Esophagus muscularis mucosa (tissue), 3 donors: ENCODE measurements around the gene MAGI2.

Experiments
- CTCF ChIP-seq, 3 experiments: fragments of 200-600 bp in 2 of 3; fragments of 450-650 bp in 1 of 3; sonication (generic) in 2 of 3; IDR thresholded peaks; one replicate each; pipeline ENCODE4 v1.5.1; 2017 to 2019; ENCODE audit warnings: antibody characterized with exemption in 3 of 3, mild to moderate bottlenecking in 2 of 3, moderate library complexity in 1 of 3
- POLR2A ChIP-seq: fragments of 450-650 bp; IDR thresholded peaks from one replicate; pipeline ENCODE4 v1.6.1; 2017; ENCODE audit warnings: antibody characterized with exemption, moderate library complexity, mild to moderate bottlenecking, low read depth
- POLR2AphosphoS5 ChIP-seq, 2 donors: sonication (generic); formaldehyde crosslinking; IDR thresholded peaks; one replicate each; pipeline ENCODE4 v1.6.1; 2017; ENCODE audit warnings: antibody characterized with exemption in 2 of 2

GRCh38 chr7:78081344-78081743 lies 1372.1 kb downstream of the MAGI2 start:
- TF ChIP-seq CTCF (IDR thresholded peaks at IDR 0.05) (no peak), POLR2AphosphoS5 (IDR thresholded peaks at IDR 0.05) (no peak), POLR2A (no peak)
